Endothelial cell of umbilical vein (primary cell): Measurements from ENCODE around the gene TNP1. TPM values are rescaled to one million over a fixed set of nuclear protein-coding genes. Genes with fewer than 3 reads are reported as not detected.

Experiments
- BruUV-seq: library from RNA; stranded (reverse); fragments of 400-500 nt; replicated peaks from 2 replicates; lab custom pipeline; 2021; lab: Mats Ljungman, UMichigan
- CTCF ChIA-PET: fragments of 300-600, 350-600 bp; sonication (Branson Sonifier 250); formaldehyde crosslinking; loops from one replicate; lab custom pipeline; 2021; ENCODE audit warnings: antibody characterized with exemption, inconsistent platforms; lab: Charles Lee
- POLR2A ChIA-PET: fragments of 300-600, 350-600 bp; sonication (Branson Sonifier 250); formaldehyde crosslinking; loops from one replicate; lab custom pipeline; 2021; ENCODE audit warnings: antibody characterized with exemption, inconsistent platforms; lab: Charles Lee
- DNase-seq: peaks from one replicate; pipeline ENCODE4 v3.0.0-alpha.2; 2011; ENCODE audit warnings: low read depth, low spot score
- FAIRE-seq: peaks from 2 replicates; lab custom pipeline; 2011; peaks lifted over from hg19 to GRCh38; lab: Jason Lieb, UNC
- H2AFZ ChIP-seq: 2 replicates; pipeline ENCODE4 v1.6.0; 2012; ENCODE audit warnings: low read depth, low read length, control low read depth, inconsistent platforms
- H3K27ac ChIP-seq: 2 replicates; pipeline ENCODE4 v1.5.1; 2011; ENCODE audit warnings: low read depth, mild to moderate bottlenecking, control low read depth, low read length, moderate library complexity; ENCODE audit not compliant: insufficient read depth
- H3K27me3 ChIP-seq, 2 experiments: 2 replicates each; pipeline versions ENCODE4 v1.6.0 to v1.6.1; 2011; ENCODE audit warnings: low read length in 2 of 2, mixed read lengths in 1 of 2; ENCODE audit not compliant: control insufficient read depth in 2 of 2, insufficient read depth in 2 of 2
- H3K36me3 ChIP-seq, 2 experiments: 2 replicates in 1 of 2; 3 replicates in 1 of 2; pipeline ENCODE4 v1.5.1; 2011; ENCODE audit warnings: low read length in 2 of 2, mild to moderate bottlenecking in 1 of 2, moderate library complexity in 1 of 2; ENCODE audit not compliant: control insufficient read depth in 2 of 2, insufficient read depth in 2 of 2; ENCODE audit errors: extremely low read depth in 1 of 2
- H3K4me1 ChIP-seq: 3 replicates; pipeline ENCODE4 v1.5.1; 2011; ENCODE audit warnings: mild to moderate bottlenecking, low read length; ENCODE audit not compliant: control insufficient read depth, insufficient read depth; ENCODE audit errors: extremely low read depth
- H3K4me2 ChIP-seq: 2 replicates; pipeline ENCODE4 v1.6.1; 2011; ENCODE audit warnings: low read length, control low read depth, mixed read lengths; ENCODE audit not compliant: insufficient read depth
- H3K4me3 ChIP-seq, 3 experiments: fragments of 200-600 bp in 1 of 3; sonication (generic), shearing (Covaris generic) in 1 of 3; replicated peaks in 1 of 3; 2 replicates each; pipeline ENCODE4 v1.5.1; 2011 to 2016; ENCODE audit warnings: control low read depth in 3 of 3, low read length in 3 of 3, mild to moderate bottlenecking in 2 of 3, inconsistent platforms in 1 of 3, low read depth in 1 of 3, moderate library complexity in 1 of 3; ENCODE audit not compliant: insufficient read depth in 1 of 3
- H3K79me2 ChIP-seq: 2 replicates; pipeline ENCODE4 v1.6.0; 2012; ENCODE audit warnings: low read length, inconsistent platforms; ENCODE audit not compliant: control insufficient read depth, insufficient read depth
- H3K9ac ChIP-seq: replicated peaks from 2 replicates; pipeline ENCODE3; 2011; ENCODE audit warnings: low read length, control low read depth; ENCODE audit not compliant: insufficient read depth; ENCODE audit errors: extremely low read depth
- H3K9me1 ChIP-seq: replicated peaks from 3 replicates; pipeline ENCODE4 v1.6.0; 2011; ENCODE audit warnings: mild to moderate bottlenecking, low read length; ENCODE audit not compliant: control insufficient read depth, insufficient read depth; ENCODE audit errors: extremely low read depth
- H3K9me3 ChIP-seq: replicated peaks from 2 replicates; pipeline ENCODE4 v1.5.1; 2012; ENCODE audit warnings: low read length, inconsistent platforms; ENCODE audit not compliant: control insufficient read depth, insufficient read depth
- H4K20me1 ChIP-seq: replicated peaks from 2 replicates; pipeline ENCODE3; 2011; ENCODE audit warnings: mild to moderate bottlenecking, low read length; ENCODE audit not compliant: control insufficient read depth, insufficient read depth; ENCODE audit errors: extremely low read depth
- EZH2 ChIP-seq: IDR thresholded peaks from 2 replicates; pipeline ENCODE4 v1.6.1; 2012; ENCODE audit warnings: borderline replicate concordance, low read depth, mild to moderate bottlenecking, moderate library complexity, low read length, inconsistent platforms; ENCODE audit not compliant: severe bottlenecking
- FOS ChIP-seq: IDR thresholded peaks from 2 replicates; pipeline ENCODE4 v1.6.1; 2011; ENCODE audit warnings: mild to moderate bottlenecking, low read length, moderate library complexity, borderline replicate concordance; ENCODE audit not compliant: insufficient read depth
- GATA2 ChIP-seq: IDR thresholded peaks from 2 replicates; pipeline ENCODE4 v1.7.0; 2011; ENCODE audit warnings: low read depth, mild to moderate bottlenecking, moderate library complexity, mixed read lengths, low read length; ENCODE audit not compliant: insufficient read length, insufficient read depth
- JUN ChIP-seq: IDR thresholded peaks from 2 replicates; pipeline ENCODE4 v1.6.1; 2011; ENCODE audit warnings: borderline replicate concordance, low read depth; ENCODE audit not compliant: insufficient read length, insufficient read depth
- MYC ChIP-seq: IDR thresholded peaks from one replicate; pipeline ENCODE4 v1.6.1; 2011; ENCODE audit warnings: mild to moderate bottlenecking, low read depth, low read length
- POLR2A ChIP-seq: IDR thresholded peaks from 2 replicates; pipeline ENCODE4 v1.6.1; 2012; ENCODE audit warnings: low read depth, mild to moderate bottlenecking, control low read depth, low read length
- POLR2AphosphoS5 ChIP-seq: IDR thresholded peaks from 2 replicates; pipeline ENCODE4 v1.6.1; 2012; ENCODE audit warnings: low read depth, mild to moderate bottlenecking, control low read depth, low read length, moderate library complexity; ENCODE audit not compliant: insufficient read depth
- dilution Hi-C: fragments of 300-500 bp; cut with MboI; formaldehyde crosslinking; loops from one replicate; pipeline ENCODE4 v1.15.0; 2019; ENCODE audit warnings: low sequenced_read_pairs; ENCODE audit not compliant: extremely low pct_ligation_motif_present
- intact Hi-C: fragments of 100-400 bp; cut with micrococcal nuclease; formaldehyde crosslinking; loops from one replicate; pipeline ENCODE4 v1.10.0; 2022
- polyA plus RNA-seq, 4 experiments: library from polyadenylated mRNA; depleted of rRNA in 3 of 4; stranded (reverse) in 3 of 4; unstranded in 1 of 4; fragments of >200 nt; gene quantifications; 2 replicates each; pipeline versions ENCODE4 v1.2.1 to v1.2.3, GENCODE V29; 2011 to 2012; ENCODE audit warnings: missing spikeins in 1 of 4
- total RNA-seq: library from RNA; stranded (reverse); gene quantifications from 2 replicates; pipeline ENCODE4 v1.2.3, GENCODE V29; 2021
- TF ChIP-seq, protein P1 (sequence below): IDR thresholded peaks from 2 replicates; pipeline ENCODE4 v1.6.1; 2011; ENCODE audit not compliant: insufficient read depth, insufficient read length
- TF ChIP-seq, protein P2 (sequence below), 2 donors: IDR thresholded peaks; 1 replicate in 1 of 2; 2 replicates in 1 of 2; pipeline ENCODE4 v1.5.1; 2011; ENCODE audit warnings: low read length in 2 of 2, mild to moderate bottlenecking in 2 of 2, moderate library complexity in 2 of 2, control low read depth in 1 of 2, inconsistent platforms in 1 of 2, low read depth in 1 of 2; ENCODE audit not compliant: insufficient read depth in 1 of 2; ENCODE audit errors: extremely low read depth in 1 of 2

The TNP1 gene
- total and polyA plus RNA-seq, 2 donors (not counting 3 experiments of a cell fraction or from before 2014, with no cell fraction given): not detected

DNA sequence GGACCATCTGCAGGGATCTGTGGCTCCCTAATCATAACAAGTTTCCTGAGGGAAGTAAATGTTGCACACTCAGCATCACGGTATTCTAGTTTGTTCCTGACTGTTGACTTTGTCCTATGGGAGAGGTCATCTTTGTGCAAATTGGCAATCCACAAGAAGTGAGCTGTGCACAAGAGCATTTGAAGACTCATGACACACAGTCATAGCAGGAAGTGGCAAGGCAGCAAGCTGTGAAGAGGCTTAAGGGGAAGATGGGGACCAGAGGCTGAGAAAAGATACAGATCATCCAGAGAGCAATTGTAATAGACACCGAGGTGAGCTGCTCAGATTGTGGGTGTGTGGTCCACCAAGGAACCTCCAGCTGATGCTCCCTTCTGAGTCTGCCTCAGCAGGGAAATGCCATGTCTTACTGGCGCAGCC is 2.7 kb downstream of the TNP1 start:
- ChIA-PET POLR2A (no interaction called here), CTCF (no interaction called here)
- no peaks in the 10 kb centered on the region for H4K20me1 ChIP-seq
- DNase-seq (no peak), FAIRE-seq (no peak)
- intact Hi-C loops (no loop called here), dilution Hi-C loops (no loop called here)
- no peak overlapping the region for H3K9ac ChIP-seq
- no peaks in the 10 kb centered on the region for H3K79me2 ChIP-seq
- H3K4me3 ChIP-seq: no peak overlapping the region
- no peak overlapping the region for H2AFZ ChIP-seq
- no peak for TF ChIP-seq GATA2
- no peak for TF ChIP-seq EZH2
- no peaks in the 10 kb centered on the region for H3K9me1 ChIP-seq
- no peaks in the 10 kb centered on the region for H3K9me3 ChIP-seq
- H3K4me1 ChIP-seq: no peaks in the 10 kb centered on the region
- H3K27me3 ChIP-seq: no peaks in the 10 kb centered on the region
- H3K36me3 ChIP-seq: no peaks in the 10 kb centered on the region
- no peak overlapping the region for H3K4me2 ChIP-seq
- no peak overlapping the region for H3K27ac ChIP-seq
- no TSS peak for BruUV-seq

DNA sequence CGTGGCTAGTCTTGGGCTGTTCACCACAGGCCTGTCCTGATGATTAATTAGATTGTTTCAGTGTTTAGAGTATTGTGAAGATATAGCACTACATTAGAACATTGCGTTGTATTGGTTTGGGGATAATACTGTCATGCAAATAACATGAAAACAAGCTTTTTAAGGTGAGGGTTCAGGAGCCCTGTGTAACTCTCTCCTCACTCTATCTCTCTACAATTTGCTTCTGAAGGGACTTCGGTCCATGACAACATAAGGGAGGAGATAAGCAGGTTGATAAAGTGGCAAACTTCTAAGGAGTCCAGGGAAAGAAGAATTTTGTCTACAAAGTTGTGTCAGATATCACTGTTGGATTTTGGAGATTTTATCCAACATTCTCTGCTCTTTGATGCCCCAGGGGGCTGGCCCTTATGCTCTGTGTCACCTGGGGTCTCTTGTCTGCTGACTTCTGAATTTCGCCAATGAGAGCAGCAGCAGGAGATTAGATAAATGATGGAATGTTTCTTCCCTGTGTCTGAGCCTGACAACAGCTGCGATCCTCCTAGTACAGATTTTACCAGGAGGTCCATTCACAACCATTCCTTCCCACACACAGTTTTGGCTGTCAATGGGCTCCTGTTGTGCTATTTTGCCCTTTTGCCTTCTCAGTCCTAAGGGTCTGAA is 3.3 kb downstream of the TNP1 start:
- TF ChIP-seq GATA2: no peak
- TF ChIP-seq POLR2AphosphoS5: no peak
- TF ChIP-seq, protein P1, sequence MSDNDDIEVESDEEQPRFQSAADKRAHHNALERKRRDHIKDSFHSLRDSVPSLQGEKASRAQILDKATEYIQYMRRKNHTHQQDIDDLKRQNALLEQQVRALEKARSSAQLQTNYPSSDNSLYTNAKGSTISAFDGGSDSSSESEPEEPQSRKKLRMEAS: no peak
- no peak for TF ChIP-seq FOS
- no peak for TF ChIP-seq MYC
- TF ChIP-seq, protein P2, sequence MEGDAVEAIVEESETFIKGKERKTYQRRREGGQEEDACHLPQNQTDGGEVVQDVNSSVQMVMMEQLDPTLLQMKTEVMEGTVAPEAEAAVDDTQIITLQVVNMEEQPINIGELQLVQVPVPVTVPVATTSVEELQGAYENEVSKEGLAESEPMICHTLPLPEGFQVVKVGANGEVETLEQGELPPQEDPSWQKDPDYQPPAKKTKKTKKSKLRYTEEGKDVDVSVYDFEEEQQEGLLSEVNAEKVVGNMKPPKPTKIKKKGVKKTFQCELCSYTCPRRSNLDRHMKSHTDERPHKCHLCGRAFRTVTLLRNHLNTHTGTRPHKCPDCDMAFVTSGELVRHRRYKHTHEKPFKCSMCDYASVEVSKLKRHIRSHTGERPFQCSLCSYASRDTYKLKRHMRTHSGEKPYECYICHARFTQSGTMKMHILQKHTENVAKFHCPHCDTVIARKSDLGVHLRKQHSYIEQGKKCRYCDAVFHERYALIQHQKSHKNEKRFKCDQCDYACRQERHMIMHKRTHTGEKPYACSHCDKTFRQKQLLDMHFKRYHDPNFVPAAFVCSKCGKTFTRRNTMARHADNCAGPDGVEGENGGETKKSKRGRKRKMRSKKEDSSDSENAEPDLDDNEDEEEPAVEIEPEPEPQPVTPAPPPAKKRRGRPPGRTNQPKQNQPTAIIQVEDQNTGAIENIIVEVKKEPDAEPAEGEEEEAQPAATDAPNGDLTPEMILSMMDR (IDR thresholded peaks at IDR 0.05; ENCODE audit: extremely low read depth in 1 of 2, insufficient read depth in 1 of 2, low read depth in 1 of 2, low read length in 2 of 2): no peak
- TF ChIP-seq POLR2A: no peak
- no peak for TF ChIP-seq JUN
- TF ChIP-seq EZH2: no peak
- dilution Hi-C loops: no loop called here
- no peak for FAIRE-seq

More for the DNA sequence above, 3.3 kb downstream of the TNP1 start:
- Histone ChIP-seq H3K9me1 (no peaks in the 10 kb centered on the region), H3K36me3 (no peaks in the 10 kb centered on the region), H3K27me3 (no peaks in the 10 kb centered on the region), H3K4me1 (no peaks in the 10 kb centered on the region), H3K27ac (no peak overlapping the region), H3K4me2 (no peak overlapping the region), H3K4me3 (no peak overlapping the region), H2AFZ (no peak overlapping the region), H3K79me2 (no peaks in the 10 kb centered on the region), H3K9ac (no peak overlapping the region), H4K20me1 (no peaks in the 10 kb centered on the region), H3K9me3 (no peaks in the 10 kb centered on the region)
- POLR2A ChIA-PET: no interaction called here
- intact Hi-C loops: no loop called here
- BruUV-seq: no TSS peak
- DNase-seq: no peak
- CTCF ChIA-PET: no interaction called here
